Endothelial cell of umbilical vein (primary cell): ENCODE results near the gene HMGXB3. TPM values are rescaled to one million over a fixed set of nuclear protein-coding genes. Genes with fewer than 3 reads are reported as not detected.

Experiments
- Bru-seq: library from RNA; stranded (reverse); fragments of 400-500 nt; gene quantifications from one replicate; lab custom pipeline; 2021; lab: Mats Ljungman, UMichigan
- BruChase-seq, 2 experiments: library from RNA; stranded (reverse); fragments of 400-500 nt; gene quantifications; one replicate each; lab custom pipeline; 2021; lab: Mats Ljungman, UMichigan
- BruUV-seq: library from RNA; stranded (reverse); fragments of 400-500 nt; replicated peaks from 2 replicates; lab custom pipeline; 2021; lab: Mats Ljungman, UMichigan
- CTCF ChIA-PET: fragments of 300-600, 350-600 bp; sonication (Branson Sonifier 250); formaldehyde crosslinking; loops from one replicate; lab custom pipeline; 2021; ENCODE audit warnings: antibody characterized with exemption, inconsistent platforms; lab: Charles Lee
- POLR2A ChIA-PET: fragments of 300-600, 350-600 bp; sonication (Branson Sonifier 250); formaldehyde crosslinking; loops from one replicate; lab custom pipeline; 2021; ENCODE audit warnings: antibody characterized with exemption, inconsistent platforms; lab: Charles Lee
- DNase-seq: peaks from one replicate; pipeline ENCODE4 v3.0.0-alpha.2; 2011; ENCODE audit warnings: low read depth, low spot score
- FAIRE-seq: peaks from 2 replicates; lab custom pipeline; 2011; peaks lifted over from hg19 to GRCh38; lab: Jason Lieb, UNC
- H2AFZ ChIP-seq: 2 replicates; pipeline ENCODE4 v1.6.0; 2012; ENCODE audit warnings: low read depth, low read length, control low read depth, inconsistent platforms
- H3K27ac ChIP-seq: 2 replicates; pipeline ENCODE4 v1.5.1; 2011; ENCODE audit warnings: low read depth, mild to moderate bottlenecking, control low read depth, low read length, moderate library complexity; ENCODE audit not compliant: insufficient read depth
- H3K27me3 ChIP-seq, 2 experiments: 2 replicates each; pipeline versions ENCODE4 v1.6.0 to v1.6.1; 2011; ENCODE audit warnings: low read length in 2 of 2, mixed read lengths in 1 of 2; ENCODE audit not compliant: control insufficient read depth in 2 of 2, insufficient read depth in 2 of 2
- H3K36me3 ChIP-seq, 2 experiments: 2 replicates in 1 of 2; 3 replicates in 1 of 2; pipeline ENCODE4 v1.5.1; 2011; ENCODE audit warnings: low read length in 2 of 2, mild to moderate bottlenecking in 1 of 2, moderate library complexity in 1 of 2; ENCODE audit not compliant: control insufficient read depth in 2 of 2, insufficient read depth in 2 of 2; ENCODE audit errors: extremely low read depth in 1 of 2
- H3K4me1 ChIP-seq: 3 replicates; pipeline ENCODE4 v1.5.1; 2011; ENCODE audit warnings: mild to moderate bottlenecking, low read length; ENCODE audit not compliant: control insufficient read depth, insufficient read depth; ENCODE audit errors: extremely low read depth
- H3K4me2 ChIP-seq: 2 replicates; pipeline ENCODE4 v1.6.1; 2011; ENCODE audit warnings: low read length, control low read depth, mixed read lengths; ENCODE audit not compliant: insufficient read depth
- H3K4me3 ChIP-seq, 3 experiments: fragments of 200-600 bp in 1 of 3; sonication (generic), shearing (Covaris generic) in 1 of 3; replicated peaks in 1 of 3; 2 replicates each; pipeline ENCODE4 v1.5.1; 2011 to 2016; ENCODE audit warnings: control low read depth in 3 of 3, low read length in 3 of 3, mild to moderate bottlenecking in 2 of 3, inconsistent platforms in 1 of 3, low read depth in 1 of 3, moderate library complexity in 1 of 3; ENCODE audit not compliant: insufficient read depth in 1 of 3
- H3K79me2 ChIP-seq: 2 replicates; pipeline ENCODE4 v1.6.0; 2012; ENCODE audit warnings: low read length, inconsistent platforms; ENCODE audit not compliant: control insufficient read depth, insufficient read depth
- H3K9ac ChIP-seq: replicated peaks from 2 replicates; pipeline ENCODE3; 2011; ENCODE audit warnings: low read length, control low read depth; ENCODE audit not compliant: insufficient read depth; ENCODE audit errors: extremely low read depth
- H3K9me1 ChIP-seq: replicated peaks from 3 replicates; pipeline ENCODE4 v1.6.0; 2011; ENCODE audit warnings: mild to moderate bottlenecking, low read length; ENCODE audit not compliant: control insufficient read depth, insufficient read depth; ENCODE audit errors: extremely low read depth
- H3K9me3 ChIP-seq: replicated peaks from 2 replicates; pipeline ENCODE4 v1.5.1; 2012; ENCODE audit warnings: low read length, inconsistent platforms; ENCODE audit not compliant: control insufficient read depth, insufficient read depth
- H4K20me1 ChIP-seq: replicated peaks from 2 replicates; pipeline ENCODE3; 2011; ENCODE audit warnings: mild to moderate bottlenecking, low read length; ENCODE audit not compliant: control insufficient read depth, insufficient read depth; ENCODE audit errors: extremely low read depth
- CTCF ChIP-seq, 2 donors: IDR thresholded peaks; 1 replicate in 1 of 2; 2 replicates in 1 of 2; pipeline ENCODE4 v1.5.1; 2011; ENCODE audit warnings: low read length in 2 of 2, mild to moderate bottlenecking in 2 of 2, moderate library complexity in 2 of 2, control low read depth in 1 of 2, inconsistent platforms in 1 of 2, low read depth in 1 of 2; ENCODE audit not compliant: insufficient read depth in 1 of 2; ENCODE audit errors: extremely low read depth in 1 of 2
- EZH2 ChIP-seq: IDR thresholded peaks from 2 replicates; pipeline ENCODE4 v1.6.1; 2012; ENCODE audit warnings: borderline replicate concordance, low read depth, mild to moderate bottlenecking, moderate library complexity, low read length, inconsistent platforms; ENCODE audit not compliant: severe bottlenecking
- FOS ChIP-seq: IDR thresholded peaks from 2 replicates; pipeline ENCODE4 v1.6.1; 2011; ENCODE audit warnings: mild to moderate bottlenecking, low read length, moderate library complexity, borderline replicate concordance; ENCODE audit not compliant: insufficient read depth
- GATA2 ChIP-seq: IDR thresholded peaks from 2 replicates; pipeline ENCODE4 v1.7.0; 2011; ENCODE audit warnings: low read depth, mild to moderate bottlenecking, moderate library complexity, mixed read lengths, low read length; ENCODE audit not compliant: insufficient read length, insufficient read depth
- JUN ChIP-seq: IDR thresholded peaks from 2 replicates; pipeline ENCODE4 v1.6.1; 2011; ENCODE audit warnings: borderline replicate concordance, low read depth; ENCODE audit not compliant: insufficient read length, insufficient read depth
- MAX ChIP-seq: IDR thresholded peaks from 2 replicates; pipeline ENCODE4 v1.6.1; 2011; ENCODE audit not compliant: insufficient read depth, insufficient read length
- MYC ChIP-seq: IDR thresholded peaks from one replicate; pipeline ENCODE4 v1.6.1; 2011; ENCODE audit warnings: mild to moderate bottlenecking, low read depth, low read length
- POLR2A ChIP-seq: IDR thresholded peaks from 2 replicates; pipeline ENCODE4 v1.6.1; 2012; ENCODE audit warnings: low read depth, mild to moderate bottlenecking, control low read depth, low read length
- POLR2AphosphoS5 ChIP-seq: IDR thresholded peaks from 2 replicates; pipeline ENCODE4 v1.6.1; 2012; ENCODE audit warnings: low read depth, mild to moderate bottlenecking, control low read depth, low read length, moderate library complexity; ENCODE audit not compliant: insufficient read depth
- dilution Hi-C: fragments of 300-500 bp; cut with MboI; formaldehyde crosslinking; loops from one replicate; pipeline ENCODE4 v1.15.0; 2019; ENCODE audit warnings: low sequenced_read_pairs; ENCODE audit not compliant: extremely low pct_ligation_motif_present
- intact Hi-C: fragments of 100-400 bp; cut with micrococcal nuclease; formaldehyde crosslinking; loops from one replicate; pipeline ENCODE4 v1.10.0; 2022
- long read RNA-seq: library from polyadenylated mRNA; stranded (forward); transcript quantifications from one replicate; pipeline ENCODE4 v2.0.0, GENCODE V29; 2021
- polyA minus RNA-seq, 3 experiments: library from RNA; depleted of rRNA, polyadenylated mRNA; stranded (reverse); fragments of >200 nt; gene quantifications; 1 replicate in 1 of 3; 2 replicates in 2 of 3; pipeline ENCODE4 v1.2.3, GENCODE V29; 2011
- polyA plus RNA-seq, 4 experiments: library from polyadenylated mRNA; depleted of rRNA in 3 of 4; stranded (reverse) in 3 of 4; unstranded in 1 of 4; fragments of >200 nt; gene quantifications; 2 replicates each; pipeline versions ENCODE4 v1.2.1 to v1.2.3, GENCODE V29; 2011 to 2012; ENCODE audit warnings: missing spikeins in 1 of 4
- total RNA-seq: library from RNA; stranded (reverse); gene quantifications from 2 replicates; pipeline ENCODE4 v1.2.3, GENCODE V29; 2021

HMGXB3 gene
- total RNA-seq (43.0 and 52.6 TPM in 2 replicates), polyA plus RNA-seq (34.8 and 38.3 TPM in 2 replicates), polyA minus RNA-seq (62.7 and 70.4 TPM in 2 replicates), Bru-seq, nascent RNA (percentile 90 among the genes with signal in this experiment), BruChase-seq, experiment 1, labeled RNA remaining after a 6-hour chase (percentile 76 among the genes with signal in this experiment), BruChase-seq, experiment 2, labeled RNA remaining after a 2-hour chase (percentile 86 among the genes with signal in this experiment)
- 21.7 and 24.9 TPM in 2 replicates for polyA plus RNA-seq (2011; cell fraction: cytosol; rRNA removed)
- polyA plus RNA-seq (2011; cell fraction: nucleus; rRNA removed), result 114 TPM in 2 replicates
- polyA plus RNA-seq (2012), result 22.4 and 28.7 TPM in 2 replicates
- 30.9 TPM for polyA minus RNA-seq (2011; cell fraction: cytosol; rRNA and poly(A)+ RNA removed)
- polyA minus RNA-seq (2011; cell fraction: nucleus; rRNA and poly(A)+ RNA removed), result 52.1 and 57.0 TPM in 2 replicates
- long read RNA-seq, full-length matches to known transcripts, result 7 of 24 reads
- long read RNA-seq, partial matches to known transcripts, result 8 of 24 reads
- long read RNA-seq, other reads (novel, unspliced or antisense), result 9 of 24 reads

- H3K4me3 ChIP-seq, result peak within 1 kb of the TSS; percentile 42 to 97 (median 86)
- no peaks in the 10 kb centered on the region for H3K27me3 ChIP-seq
- H3K9me3 ChIP-seq, result no peaks in the 10 kb centered on the region
- H3K36me3 ChIP-seq, result peaks cover 0 to 5% of the 10 kb centered on the region in 2 experiments
- H3K27ac ChIP-seq, result peak within 1 kb of the TSS; percentile 72
- peak within 1 kb of the TSS; percentile 92 for H3K4me2 ChIP-seq
- peaks cover 2% of the 10 kb centered on the region for H4K20me1 ChIP-seq
- peaks cover 40% of the 10 kb centered on the region for H3K79me2 ChIP-seq
- POLR2A ChIA-PET, result interaction anchor here (0.7 to 1.1 kb wide), 2 partner anchors 22 to 31 kb away, joined by 3 to 14 read pairs; no protein-coding TSS in a partner anchor
- H3K9ac ChIP-seq, result peak within 1 kb of the TSS; percentile 85
- H2AFZ ChIP-seq, result peak within 1 kb of the TSS; percentile 60
- intact Hi-C loops (loop anchor here (2.0 to 5.0 kb wide), 3 partner anchors 132 to 218 kb away; no protein-coding TSS in a partner anchor), dilution Hi-C loops (no loop called here)
- H3K4me1 ChIP-seq, result peaks cover 23% of the 10 kb centered on the region
- FAIRE-seq, result peak; percentile 82
- no TSS peak for BruUV-seq
- TF ChIP-seq FOS (no peak), MAX (peak; percentile 81), MYC (peak; percentile 60), JUN (no peak), CTCF (IDR thresholded peaks at IDR 0.05; ENCODE audit: extremely low read depth in 1 of 2, insufficient read depth in 1 of 2, low read depth in 1 of 2, low read length in 2 of 2) (peak in 1 of 2 donors; percentile 8), GATA2 (no peak), EZH2 (no peak), POLR2AphosphoS5 (peak; percentile 86), POLR2A (peak; percentile 96)
- CTCF ChIA-PET, result interaction anchor here (0.7 to 2.4 kb wide), 6 partner anchors 10 to 166 kb away, joined by 3 to 13 read pairs (median 6); partner anchors contain the start of gene SLC26A2
- H3K9me1 ChIP-seq, result no peaks in the 10 kb centered on the region
- peak; percentile 94 for DNase-seq
Measured at GRCh38 chr5:150000256-150000989, at the start of gene HMGXB3, which contains the start of gene TIGD6. TSS of gene HMGXB3 (plus strand) at chr5:150000739. CDS start at chr5:150004853, 4,114 bp downstream. TSS of gene TIGD6 (minus strand) at chr5:150000654. CDS start at chr5:149996348, 4,306 bp downstream.
